GM12892 (cell line): Measurements from ENCODE around the gene NACC1.

Source experiments
- DNase-seq: peaks from one replicate; pipeline ENCODE4 v3.0.0; 2011; ENCODE audit not compliant: insufficient read length
- FAIRE-seq: peaks from 2 replicates; lab custom pipeline; 2011; peaks lifted over from hg19 to GRCh38; lab: Jason Lieb, UNC
- POLR2A ChIP-seq: IDR thresholded peaks from 2 replicates; pipeline ENCODE4 v1.6.1; 2011; ENCODE audit warnings: low read depth, low read length, control low read depth
- POLR2AphosphoS5 ChIP-seq: IDR thresholded peaks from 2 replicates; pipeline ENCODE4 v1.6.1; 2011; ENCODE audit warnings: low read depth, low read length, control low read depth
- TAF1 ChIP-seq: IDR thresholded peaks from 2 replicates; pipeline ENCODE4 v1.6.1; 2011; ENCODE audit warnings: low read depth, mild to moderate bottlenecking, control low read depth, low read length, borderline replicate concordance

NACC1 gene

DNA sequence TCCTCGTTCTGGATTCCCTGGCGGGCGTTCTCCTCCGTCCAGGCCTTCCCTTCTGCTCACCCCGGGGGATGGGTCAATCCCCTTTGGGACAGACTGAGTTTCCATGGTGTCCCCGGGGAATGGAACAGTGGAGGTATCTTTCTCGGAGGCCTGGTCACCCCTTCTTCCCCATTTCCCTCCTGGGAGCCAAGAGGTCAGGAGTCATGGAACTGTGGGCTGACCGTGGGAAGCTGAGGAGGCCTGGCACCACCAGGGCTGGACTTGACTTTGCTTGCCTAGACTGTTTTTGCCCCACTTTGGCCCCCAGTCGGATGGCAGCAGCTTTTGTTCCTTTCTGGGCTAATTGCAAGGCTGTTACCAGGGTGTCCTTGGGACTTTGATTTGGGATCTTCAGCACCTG is 2.0 kb downstream of the NACC1 start:
- TF ChIP-seq POLR2AphosphoS5 (no peak), TAF1 (no peak), POLR2A (no peak)
- FAIRE-seq (no peak), DNase-seq (no peak)

DNA sequence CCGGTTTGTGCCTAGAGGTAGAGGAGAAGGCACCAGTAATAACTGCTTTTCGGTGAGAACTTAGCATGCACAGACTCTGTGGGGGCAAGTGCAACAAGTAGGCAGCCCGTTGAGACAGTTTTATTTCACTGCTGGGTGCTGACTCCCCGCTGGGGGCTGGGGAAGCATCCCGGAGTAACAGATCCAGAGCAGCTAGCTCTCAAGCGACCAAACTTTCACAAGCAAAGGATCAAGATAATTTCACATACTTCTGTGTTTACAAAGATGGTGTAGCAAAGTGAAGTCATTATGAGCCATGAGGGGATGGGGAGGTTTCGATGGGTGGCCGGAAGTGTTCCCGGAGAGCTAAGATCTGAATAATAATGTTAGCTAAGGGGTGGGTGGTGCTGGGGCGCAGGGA is 2.8 kb downstream of the NACC1 start:
- FAIRE-seq = no peak
- no peak for TF ChIP-seq POLR2AphosphoS5
- no peak for TF ChIP-seq TAF1
- TF ChIP-seq POLR2A = no peak

DNA sequence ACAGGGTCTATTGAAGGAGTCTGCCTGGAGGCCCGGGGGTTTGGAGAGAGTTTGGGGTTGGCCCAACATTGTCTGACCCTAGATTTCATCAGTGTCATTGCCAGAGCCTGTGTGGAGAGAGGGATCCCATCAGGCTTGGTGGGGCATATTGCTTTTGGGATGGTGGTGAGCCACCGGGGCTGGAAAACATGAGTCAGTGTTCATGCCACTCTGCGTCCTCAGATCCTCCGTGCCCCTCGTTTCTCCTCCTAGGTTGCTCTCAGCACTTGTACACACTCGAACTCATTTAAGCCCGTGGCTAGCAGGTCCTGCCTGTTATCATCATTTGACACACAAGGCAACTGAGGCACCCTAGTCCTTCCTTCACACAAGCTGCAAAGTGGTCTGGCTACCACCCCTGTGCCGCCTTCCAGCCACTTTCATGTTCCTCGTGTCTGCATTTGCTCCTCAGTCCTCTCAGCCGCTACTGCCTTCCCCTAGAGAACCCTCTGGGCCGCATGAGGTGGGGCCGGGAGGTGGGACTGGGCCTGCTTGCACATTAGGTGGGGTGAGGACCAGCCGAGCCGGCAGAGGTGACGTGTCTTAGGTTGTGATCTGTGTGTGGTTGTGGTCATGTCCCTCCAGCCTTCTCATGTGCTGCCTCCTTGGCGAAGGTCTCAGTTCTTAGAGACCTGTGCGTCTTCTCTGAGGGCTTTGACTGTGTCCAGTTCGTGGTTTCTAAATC is 3.6 kb downstream of the NACC1 start:
- TF ChIP-seq POLR2AphosphoS5 (no peak), TAF1 (no peak), POLR2A (no peak)
- no peak for DNase-seq
- no peak for FAIRE-seq

More for the DNA sequence above, 2.8 kb downstream of the NACC1 start:
- no peak for DNase-seq

DNA sequence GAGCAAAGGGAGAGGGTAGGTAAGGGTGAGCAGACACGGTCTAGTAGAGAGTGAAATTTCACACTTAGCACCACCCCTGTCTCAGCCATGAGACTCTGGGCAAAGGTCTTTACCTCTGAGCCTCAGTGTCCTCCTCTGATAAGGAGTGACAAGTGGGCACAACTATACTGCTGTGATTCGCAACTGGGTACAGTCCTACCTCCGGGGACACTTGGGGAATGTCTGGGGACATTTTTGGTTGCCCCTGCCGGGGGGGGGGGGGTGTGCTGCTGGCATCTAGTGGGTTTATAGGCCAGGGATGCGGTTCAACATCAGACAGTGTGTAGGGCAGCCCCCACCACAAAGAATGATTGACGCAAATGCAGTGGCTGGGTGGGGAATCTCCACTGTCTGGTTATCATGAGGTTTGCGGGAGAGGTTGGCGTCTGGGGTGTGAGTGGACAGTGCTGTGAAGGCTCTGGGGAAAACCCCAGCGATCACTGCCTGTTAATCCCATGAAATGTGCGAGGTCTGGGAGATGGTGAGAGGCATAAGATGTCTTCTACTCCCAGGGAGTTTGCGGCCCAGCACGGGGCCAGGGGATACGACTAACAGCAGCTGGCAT is 4.3 kb downstream of the NACC1 start:
- DNase-seq (no peak), FAIRE-seq (no peak)
- no peak for TF ChIP-seq POLR2AphosphoS5
- no peak for TF ChIP-seq POLR2A
- TF ChIP-seq TAF1 = no peak

DNA sequence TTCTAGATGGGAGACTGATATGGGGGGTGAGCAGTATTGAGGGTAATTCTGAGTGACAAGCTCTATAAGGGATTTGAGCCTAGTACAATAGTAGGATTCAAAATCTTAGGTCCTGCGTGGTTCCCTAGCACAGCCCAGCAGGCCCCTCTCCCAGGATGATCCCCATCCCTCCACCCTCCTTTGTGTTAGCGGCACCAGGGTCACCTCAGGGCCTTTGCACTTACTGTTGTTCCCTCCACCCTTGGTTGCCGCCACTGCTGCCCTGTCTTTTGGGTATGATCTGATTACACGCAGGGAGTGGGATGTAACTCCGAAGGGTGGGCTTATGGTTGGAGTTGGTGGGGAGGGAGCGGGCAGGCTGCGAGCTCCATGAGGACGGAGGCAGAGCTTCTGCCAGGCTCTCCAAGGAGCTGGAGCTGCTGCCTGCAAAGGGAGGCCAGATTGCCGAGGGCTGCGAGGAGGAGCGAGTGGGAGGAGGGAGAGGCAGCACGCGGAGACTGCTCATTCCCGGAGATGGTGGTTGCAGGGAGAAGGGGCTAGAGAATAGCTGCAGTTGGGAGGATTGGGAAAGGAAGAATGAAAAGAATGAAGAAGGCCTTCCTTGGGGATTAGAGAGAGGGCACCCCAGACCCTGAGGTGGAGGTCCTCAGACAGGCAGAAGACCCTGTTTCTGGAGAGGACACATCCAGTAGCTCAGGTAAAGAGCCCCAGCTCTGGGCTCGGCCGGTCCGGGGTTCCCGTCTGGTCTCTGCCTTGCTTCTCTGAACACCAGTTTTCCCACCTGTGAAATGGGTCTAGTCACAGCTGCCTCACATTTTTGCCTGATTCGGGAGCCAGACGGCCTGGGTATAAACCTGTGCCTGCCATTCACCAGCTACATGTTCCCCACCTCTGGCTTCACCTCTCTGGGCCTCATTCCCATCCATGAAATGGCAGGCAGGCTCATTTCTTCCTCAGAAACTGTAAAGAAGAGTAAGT is 5.2 kb downstream of the NACC1 start:
- TF ChIP-seq TAF1 (no peak), POLR2A (no peak), POLR2AphosphoS5 (no peak)
- FAIRE-seq = no peak
- DNase-seq = no peak

DNA sequence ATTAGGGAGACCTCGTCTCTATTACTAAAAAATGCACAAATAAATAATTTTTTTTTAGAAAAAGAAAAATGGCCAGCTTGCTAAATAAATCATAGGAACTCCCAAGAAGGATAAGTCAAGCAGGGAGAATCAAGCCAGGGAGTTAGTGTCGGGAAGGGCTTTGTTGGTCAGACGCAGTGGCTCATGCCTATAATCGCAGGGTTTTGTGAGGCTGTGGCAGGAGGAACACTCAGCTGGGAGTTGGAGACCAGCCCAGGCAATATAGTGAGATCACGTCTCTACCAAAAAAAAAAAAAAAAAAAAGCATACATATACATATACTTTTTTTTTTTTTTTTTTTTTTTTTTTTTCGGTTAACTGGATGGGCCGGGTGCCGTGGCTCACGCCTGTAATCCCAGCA is 9.0 kb downstream of the NACC1 start:
- FAIRE-seq = no peak
- TF ChIP-seq POLR2A (no peak), POLR2AphosphoS5 (no peak), TAF1 (no peak)
- DNase-seq = no peak

DNA sequence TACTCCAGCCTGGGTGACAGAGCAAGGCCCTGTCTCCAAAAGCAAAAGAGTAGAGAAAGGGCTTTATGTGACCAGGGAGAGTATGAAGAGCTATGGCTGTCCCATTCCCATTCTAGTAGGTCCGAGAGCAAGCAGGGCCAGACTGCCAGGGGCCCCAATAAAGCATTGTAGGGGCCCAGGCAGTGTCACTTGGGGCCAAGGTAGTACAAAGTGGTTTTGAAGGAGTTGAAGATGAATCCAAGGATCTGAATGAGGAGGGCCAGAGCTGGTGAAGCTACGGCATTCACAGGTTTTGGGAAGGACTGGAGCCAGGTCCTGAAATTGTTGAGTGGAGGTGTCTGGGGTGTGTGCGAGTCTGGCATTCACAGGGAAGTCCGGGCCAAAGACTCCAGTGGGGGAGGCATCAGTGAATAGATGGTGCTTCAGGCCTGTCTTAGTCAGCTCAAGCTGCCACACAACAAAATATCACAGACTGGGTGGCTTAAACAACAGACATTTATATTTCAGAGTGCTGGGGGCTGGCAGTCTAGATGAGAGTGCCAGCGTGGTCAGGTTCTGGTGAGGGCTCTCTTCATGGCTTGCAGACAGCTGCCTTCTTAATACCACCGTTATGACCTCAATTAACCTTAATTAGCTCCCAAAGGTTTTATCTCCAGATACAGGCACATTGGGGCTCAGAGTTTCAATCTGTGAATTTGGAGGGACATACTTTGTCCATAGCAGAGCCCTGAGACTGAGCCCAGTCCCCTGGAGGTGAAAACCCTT is 9.9 kb downstream of the NACC1 start:
- TF ChIP-seq POLR2A = no peak
- no peak for TF ChIP-seq TAF1
- TF ChIP-seq POLR2AphosphoS5 = no peak
- DNase-seq = no peak
- FAIRE-seq = no peak

DNA sequence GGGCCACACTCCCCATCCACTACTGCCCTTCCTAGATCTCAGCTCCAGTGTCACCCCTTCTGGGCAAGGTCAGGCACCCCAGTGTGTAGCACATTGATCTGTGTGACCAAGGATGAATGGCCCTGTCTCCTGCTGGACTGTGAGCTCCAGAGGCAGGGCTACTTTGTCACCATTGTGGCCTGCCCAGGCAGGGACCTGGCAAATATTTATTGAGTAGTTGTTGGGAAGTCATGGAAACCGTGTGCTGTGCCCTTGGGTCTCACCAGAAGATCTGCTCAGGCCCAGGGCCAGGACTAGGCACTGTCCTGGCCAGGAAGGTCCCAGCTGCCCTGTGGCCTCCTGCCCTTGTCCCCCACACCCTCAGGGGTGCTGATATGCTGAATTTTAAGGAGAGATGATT is 10.5 kb downstream of the NACC1 start:
- TF ChIP-seq POLR2A (no peak), TAF1 (no peak), POLR2AphosphoS5 (no peak)
- no peak for FAIRE-seq
- no peak for DNase-seq

DNA sequence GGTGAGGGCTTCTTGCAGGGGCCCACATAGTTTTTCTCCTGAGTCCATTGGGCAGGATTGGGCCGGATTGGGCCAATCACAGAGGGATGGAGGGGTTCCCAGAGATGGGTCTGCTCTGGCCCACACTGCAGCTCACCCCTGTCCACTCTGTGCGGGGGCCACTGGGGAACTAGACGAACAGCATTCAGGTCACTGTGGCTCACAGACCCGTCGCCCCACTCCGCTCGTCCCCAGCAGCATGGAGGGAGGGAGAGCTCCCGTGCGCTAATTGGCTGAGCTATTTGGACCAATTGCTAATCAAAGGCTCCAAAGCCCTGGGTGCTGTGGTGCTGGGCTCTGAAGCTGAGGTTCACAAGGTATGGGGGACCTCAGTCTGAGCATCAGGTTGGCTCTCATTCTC is 11.3 kb downstream of the NACC1 start:
- no peak for FAIRE-seq
- TF ChIP-seq TAF1 (no peak), POLR2A (no peak), POLR2AphosphoS5 (no peak)

DNA sequence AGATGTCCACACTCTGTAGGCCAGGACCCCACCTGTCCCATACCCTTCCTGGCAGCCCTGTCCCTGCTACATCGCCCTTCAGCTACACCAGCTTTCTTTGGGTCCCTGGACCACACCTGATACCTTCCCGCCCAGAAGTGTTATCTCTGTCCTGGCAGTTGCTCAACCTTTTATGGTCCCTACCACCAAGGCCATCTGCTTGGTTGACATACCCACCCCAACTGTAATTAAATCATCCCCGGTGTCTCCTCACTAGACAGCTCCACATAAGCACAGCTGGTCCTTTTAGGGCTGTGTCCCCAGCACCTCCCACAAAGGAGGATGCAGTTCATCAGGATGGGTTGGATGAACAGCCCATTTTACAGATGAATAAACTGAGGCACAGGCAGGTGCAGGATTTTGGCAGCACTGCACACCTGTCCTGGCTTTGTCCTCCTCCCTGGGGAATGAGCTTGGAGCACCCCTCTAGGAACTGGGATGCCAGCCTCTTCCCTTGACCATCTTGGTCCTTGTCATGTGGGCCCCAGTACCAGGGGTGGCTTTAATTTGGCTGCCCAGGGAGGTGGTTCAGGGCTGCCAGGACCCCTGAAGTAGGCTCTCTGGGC is 12.9 kb downstream of the NACC1 start:
- DNase-seq (no peak), FAIRE-seq (no peak)
- TF ChIP-seq POLR2AphosphoS5 (no peak), TAF1 (no peak), POLR2A (no peak)

More for the DNA sequence above, 11.3 kb downstream of the NACC1 start:
- no peak for DNase-seq
